SJSA1 (cell line): ENCODE results near the gene PLA2G4F. TPM values are rescaled to one million over a fixed set of nuclear protein-coding genes. Genes with fewer than 3 reads are reported as not detected.
A peak's percentile ranks its signal among the peaks of the same experiment; 100 is the strongest.

Experiments
- DNase-seq, 2 experiments: peaks; one replicate each; pipeline ENCODE4 v3.0.0-alpha.2; 2015 to 2020; ENCODE audit warnings: low spot score in 2 of 2, low read depth in 1 of 2
- H3K27ac ChIP-seq: fragments of 250-450 bp; sonication (Bioruptor Pico); 2 replicates; pipeline ENCODE4 v1.5.1; 2020; ENCODE audit warnings: mild to moderate bottlenecking, moderate library complexity
- H3K27me3 ChIP-seq: fragments of 250-450 bp; sonication (Bioruptor Pico); replicated peaks from 2 replicates; pipeline ENCODE4 v1.5.1; 2020; ENCODE audit warnings: mild to moderate bottlenecking, moderate library complexity
- H3K36me3 ChIP-seq: fragments of 250-450 bp; sonication (Bioruptor Pico); 2 replicates; pipeline ENCODE4 v1.5.1; 2020; ENCODE audit warnings: mild to moderate bottlenecking
- H3K4me1 ChIP-seq: fragments of 250-450 bp; sonication (Bioruptor Pico); replicated peaks from 2 replicates; pipeline ENCODE4 v1.6.1; 2021; ENCODE audit warnings: mild to moderate bottlenecking
- H3K4me3 ChIP-seq: fragments of 250-450 bp; sonication (Bioruptor Pico); 2 replicates; pipeline ENCODE4 v1.5.1; 2020; ENCODE audit warnings: mild to moderate bottlenecking
- H3K9me3 ChIP-seq: fragments of 250-450 bp; sonication (Bioruptor Pico); replicated peaks from 2 replicates; pipeline ENCODE4 v1.5.1; 2020; ENCODE audit warnings: mild to moderate bottlenecking
- total RNA-seq: library from RNA; depleted of rRNA; stranded (reverse); fragments of >200 nt; shearing (Covaris generic); gene quantifications from 2 replicates; pipeline ENCODE4 v1.2.3, GENCODE V29; 2014

PLA2G4F gene
- total RNA-seq, 1 experiment from 2014 or later: not detected

GRCh38 chr15:42123546-42123945, 32.9 kb downstream of the PLA2G4F start:
- 0 out of 2 replicates have a peak, but pooled peaks cover 4% of the 10 kb centered on the region for H3K27me3 ChIP-seq
- H3K36me3 ChIP-seq: no peaks in the 10 kb centered on the region
- no peaks in the 10 kb centered on the region for H3K9me3 ChIP-seq

DNA sequence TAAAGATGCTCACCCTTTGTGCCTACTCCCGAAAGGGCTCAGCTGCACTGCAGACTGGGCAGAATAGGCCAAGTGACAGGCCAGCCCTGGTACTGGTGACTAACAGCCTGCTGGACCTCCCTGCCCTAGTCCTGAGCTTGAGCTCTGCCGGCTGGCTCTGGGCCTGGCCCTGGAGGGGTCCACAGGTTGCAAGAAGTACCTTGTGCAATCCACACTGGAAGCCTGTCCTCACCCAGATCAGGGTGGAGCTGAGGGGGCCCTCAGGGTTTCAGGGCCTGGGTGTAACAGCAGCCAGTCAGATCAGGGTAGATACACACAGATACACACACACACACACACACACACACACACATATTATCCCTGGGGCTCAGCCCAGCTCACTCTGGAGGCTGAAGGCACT, 34.8 kb downstream of the PLA2G4F start:
- Histone ChIP-seq H3K27ac (no peak overlapping the region), H3K9me3 (no peaks in the 10 kb centered on the region), H3K36me3 (no peaks in the 10 kb centered on the region), H3K4me3 (no peak overlapping the region), H3K4me1 (no peaks in the 10 kb centered on the region), H3K27me3 (0 out of 2 replicates have a peak, but pooled peaks cover 4% of the 10 kb centered on the region)
- DNase-seq: no peak

More at GRCh38 chr15:42123546-42123945, 32.9 kb downstream of the PLA2G4F start:
- DNase-seq: no peak
- H3K4me1 ChIP-seq: no peaks in the 10 kb centered on the region
- no peak overlapping the region for H3K27ac ChIP-seq
- no peak overlapping the region for H3K4me3 ChIP-seq

- no peak for DNase-seq
- Histone ChIP-seq H3K4me1 (no peaks in the 10 kb centered on the region), H3K27ac (no peak overlapping the region), H3K9me3 (no peaks in the 10 kb centered on the region), H3K36me3 (no peaks in the 10 kb centered on the region), H3K4me3 (no peak overlapping the region), H3K27me3 (0 out of 2 replicates have a peak, but pooled peaks cover 4% of the 10 kb centered on the region)
These were observed 35.4 kb downstream of the PLA2G4F start for GRCh38 chr15:42121021-42121420.

GRCh38 chr15:42120285-42120684, 36.2 kb downstream of the PLA2G4F start:
- Histone ChIP-seq H3K27me3 (0 out of 2 replicates have a peak, but pooled peaks cover 4% of the 10 kb centered on the region), H3K4me1 (no peaks in the 10 kb centered on the region), H3K27ac (no peak overlapping the region), H3K36me3 (no peaks in the 10 kb centered on the region), H3K4me3 (no peak overlapping the region), H3K9me3 (no peaks in the 10 kb centered on the region)
- no peak for DNase-seq

GRCh38 chr15:42119446-42119760, 37.0 kb downstream of the PLA2G4F start:
- no peak for DNase-seq
- H3K4me1 ChIP-seq: no peaks in the 10 kb centered on the region
- no peak overlapping the region for H3K4me3 ChIP-seq
- H3K9me3 ChIP-seq: no peaks in the 10 kb centered on the region
- H3K36me3 ChIP-seq: no peaks in the 10 kb centered on the region
- H3K27me3 ChIP-seq: no peaks in the 10 kb centered on the region
- H3K27ac ChIP-seq: no peak overlapping the region

DNA sequence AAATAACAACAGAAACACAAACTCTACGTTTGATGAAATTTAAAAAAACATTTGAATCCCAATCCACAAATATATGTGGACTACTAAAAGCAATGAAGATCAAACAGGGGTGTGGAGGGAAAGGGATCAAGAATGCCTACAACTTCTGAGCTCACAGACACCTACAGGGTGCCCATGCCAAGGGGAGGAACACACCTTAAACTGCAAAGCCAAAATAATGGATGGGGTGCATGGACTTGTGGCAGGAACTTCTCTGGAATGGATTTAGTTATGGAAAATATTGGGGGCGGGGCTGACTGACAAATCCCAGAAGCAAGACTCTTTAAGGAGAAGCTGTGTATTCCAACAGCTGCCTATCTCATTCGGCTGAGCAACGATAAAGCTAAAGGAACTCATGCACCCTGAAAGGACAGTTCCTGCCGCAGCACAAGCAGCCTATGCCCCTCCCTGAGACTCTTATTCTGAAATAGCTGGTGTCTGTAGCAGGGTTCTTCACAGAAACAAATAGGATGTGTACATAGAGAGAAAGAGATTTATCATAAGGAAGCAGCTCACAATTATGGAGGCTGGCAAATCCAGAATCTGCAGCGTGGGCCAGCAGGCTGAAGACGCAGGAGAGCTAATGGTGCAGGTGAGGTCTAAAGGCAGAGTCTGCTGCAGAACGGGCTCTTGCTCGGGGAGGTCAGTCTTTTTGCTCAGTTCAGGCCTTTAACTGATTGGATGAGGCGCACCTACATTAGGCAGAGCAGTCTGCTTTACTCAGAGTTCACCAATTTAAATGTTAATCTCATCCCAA, 37.6 kb downstream of the PLA2G4F start:
- H3K9me3 ChIP-seq: no peaks in the 10 kb centered on the region
- no peak for DNase-seq
- no peak overlapping the region for H3K27ac ChIP-seq
- no peaks in the 10 kb centered on the region for H3K4me1 ChIP-seq
- H3K27me3 ChIP-seq: no peaks in the 10 kb centered on the region
- no peak overlapping the region for H3K4me3 ChIP-seq
- no peaks in the 10 kb centered on the region for H3K36me3 ChIP-seq

- no peaks in the 10 kb centered on the region for H3K27me3 ChIP-seq
- H3K4me1 ChIP-seq: peaks cover 6% of the 10 kb centered on the region
- H3K36me3 ChIP-seq: no peaks in the 10 kb centered on the region
- H3K4me3 ChIP-seq: no peak overlapping the region
- H3K9me3 ChIP-seq: no peaks in the 10 kb centered on the region
- no peak overlapping the region for H3K27ac ChIP-seq
- DNase-seq: no peak
These were observed 44.5 kb downstream of the PLA2G4F start for GRCh38 chr15:42111924-42112323.

GRCh38 chr15:42110367-42110766, 46.1 kb downstream of the PLA2G4F start:
- no peak for DNase-seq
- H3K36me3 ChIP-seq: no peaks in the 10 kb centered on the region
- H3K27me3 ChIP-seq: no peaks in the 10 kb centered on the region
- peaks cover 6% of the 10 kb centered on the region for H3K4me1 ChIP-seq
- no peak overlapping the region for H3K27ac ChIP-seq
- no peaks in the 10 kb centered on the region for H3K9me3 ChIP-seq
- H3K4me3 ChIP-seq: no peak overlapping the region

DNA sequence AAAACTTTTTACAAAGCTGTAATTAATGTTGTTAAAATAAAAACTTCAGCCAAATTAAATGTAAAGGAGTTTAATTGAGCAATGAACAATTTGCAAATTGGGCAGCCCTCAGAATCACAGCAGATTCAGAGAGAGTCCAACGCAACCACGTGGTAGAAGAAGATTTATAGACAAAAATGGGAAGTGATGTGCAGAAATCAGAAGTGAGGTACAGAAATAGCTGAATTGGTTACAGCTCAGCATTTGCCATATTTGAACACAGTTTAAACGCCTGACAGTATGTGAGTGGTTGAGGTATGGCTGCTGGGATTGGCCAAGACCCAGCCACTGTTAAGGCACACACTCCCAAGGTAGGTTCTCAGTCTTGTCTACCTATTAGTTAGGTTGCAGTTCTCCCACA, 47.6 kb downstream of the PLA2G4F start:
- no peaks in the 10 kb centered on the region for H3K36me3 ChIP-seq
- no peak overlapping the region for H3K4me3 ChIP-seq
- peaks cover 6% of the 10 kb centered on the region for H3K4me1 ChIP-seq
- no peak overlapping the region for H3K27ac ChIP-seq
- DNase-seq: no peak
- H3K9me3 ChIP-seq: no peaks in the 10 kb centered on the region
- no peaks in the 10 kb centered on the region for H3K27me3 ChIP-seq

GRCh38 chr15:42108189-42108588, 48.2 kb downstream of the PLA2G4F start:
- DNase-seq: no peak
- H3K36me3 ChIP-seq: no peaks in the 10 kb centered on the region

DNA sequence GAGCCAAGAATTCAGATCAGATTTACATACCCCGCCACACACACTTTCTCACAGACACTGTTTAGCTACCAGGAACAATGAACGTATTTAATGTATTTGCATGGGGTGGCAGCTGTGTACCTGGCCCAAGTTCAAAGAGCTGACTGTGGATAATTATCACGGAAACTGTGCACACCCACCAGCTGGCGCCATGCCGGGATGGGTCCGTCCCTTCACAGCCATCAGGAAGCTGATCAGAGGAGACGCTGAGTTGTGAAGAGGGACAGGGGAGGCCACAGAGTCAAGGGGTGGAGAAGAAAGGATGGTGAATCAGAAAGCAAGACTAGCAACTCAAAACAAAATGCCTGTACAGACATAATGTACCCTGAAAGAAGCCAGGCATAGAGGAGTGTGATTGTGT, 49.0 kb downstream of the PLA2G4F start:
- H3K36me3 ChIP-seq: no peaks in the 10 kb centered on the region
- H3K4me3 ChIP-seq: no peak overlapping the region
- H3K9me3 ChIP-seq: no peaks in the 10 kb centered on the region
- no peak overlapping the region for H3K27ac ChIP-seq
- no peaks in the 10 kb centered on the region for H3K27me3 ChIP-seq
- no peak for DNase-seq
- peaks cover 12% of the 10 kb centered on the region for H3K4me1 ChIP-seq

More at GRCh38 chr15:42108189-42108588, 48.2 kb downstream of the PLA2G4F start:
- Histone ChIP-seq H3K27me3 (no peaks in the 10 kb centered on the region), H3K4me1 (peaks cover 6% of the 10 kb centered on the region), H3K9me3 (no peaks in the 10 kb centered on the region), H3K4me3 (no peak overlapping the region), H3K27ac (no peak overlapping the region)

- no peak overlapping the region for H3K4me3 ChIP-seq
- H3K27me3 ChIP-seq: no peaks in the 10 kb centered on the region
- H3K27ac ChIP-seq: no peak overlapping the region
- no peaks in the 10 kb centered on the region for H3K36me3 ChIP-seq
- DNase-seq: no peak
- peaks cover 22% of the 10 kb centered on the region for H3K4me1 ChIP-seq
- H3K9me3 ChIP-seq: no peaks in the 10 kb centered on the region
These were observed 50.1 kb downstream of the PLA2G4F start for GRCh38 chr15:42106288-42106687.

GRCh38 chr15:42104095-42104891, 52.1 kb downstream of the PLA2G4F start:
- no peaks in the 10 kb centered on the region for H3K36me3 ChIP-seq
- no peak for DNase-seq
- H3K4me3 ChIP-seq: no peak overlapping the region

DNA sequence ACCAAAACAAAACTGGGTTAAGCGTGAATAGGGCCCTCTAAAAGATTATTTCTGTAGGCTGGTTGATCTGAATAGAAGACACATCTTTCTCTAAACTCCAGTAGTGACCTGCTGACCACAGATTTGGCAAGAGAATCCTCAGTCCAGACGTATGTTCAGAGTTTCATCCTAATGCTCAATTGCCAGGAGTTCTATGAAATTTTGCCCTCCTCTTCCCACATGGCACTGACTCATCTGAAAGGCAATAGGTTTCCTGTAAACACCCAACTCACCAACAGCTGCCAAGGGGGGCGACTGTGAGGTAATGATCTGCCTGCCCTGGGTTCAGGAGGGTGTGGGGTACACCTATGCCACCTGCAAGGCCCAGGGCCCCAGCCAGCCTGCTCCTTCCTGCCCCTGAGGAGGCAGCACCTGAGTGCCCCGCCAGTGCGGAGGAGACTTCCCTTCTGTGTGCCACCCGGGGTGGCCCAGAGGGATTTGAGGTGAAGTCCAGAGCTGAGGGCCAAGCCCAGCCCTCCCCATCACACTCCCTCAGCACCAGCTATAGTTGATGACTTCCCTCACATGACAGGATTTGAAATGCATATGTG, 53.7 kb downstream of the PLA2G4F start:
- H3K4me3 ChIP-seq: no peak overlapping the region
- H3K36me3 ChIP-seq: no peaks in the 10 kb centered on the region
- peak in 1 of 2 experiments; percentile 61 for DNase-seq
- H3K9me3 ChIP-seq: no peaks in the 10 kb centered on the region
- H3K27me3 ChIP-seq: no peaks in the 10 kb centered on the region
- peaks cover 38% of the 10 kb centered on the region for H3K4me1 ChIP-seq
- H3K27ac ChIP-seq: peak overlapping the region; percentile 70

More at GRCh38 chr15:42104095-42104891, 52.1 kb downstream of the PLA2G4F start:
- Histone ChIP-seq H3K27me3 (no peaks in the 10 kb centered on the region), H3K27ac (no peak overlapping the region), H3K4me1 (peaks cover 39% of the 10 kb centered on the region), H3K9me3 (no peaks in the 10 kb centered on the region)
